Sigmoid colon (tissue), 7 donors: ENCODE measurements around the gene UBAP1. TPM values are rescaled to one million over a fixed set of nuclear protein-coding genes. Genes with fewer than 3 reads are reported as not detected.

Experiments
- DNase-seq: peaks from one replicate; pipeline ENCODE4 v3.0.0-alpha.2; 2019
- H3K27ac ChIP-seq, 4 donors: fragments of 200-600 bp; sonication (generic); one replicate each; pipeline ENCODE4 v1.5.1; 2016 to 2019; ENCODE audit warnings: mild to moderate bottlenecking in 1 of 4
- H3K27me3 ChIP-seq, 3 donors: fragments of 200-600 bp; sonication (generic); one replicate each; pipeline ENCODE4 v1.5.1; 2019; ENCODE audit warnings: mild to moderate bottlenecking in 1 of 3
- H3K36me3 ChIP-seq, 4 donors: fragments of 200-600 bp; sonication (generic); one replicate each; pipeline ENCODE4 v1.5.1; 2016 to 2019
- H3K4me1 ChIP-seq, 4 donors: fragments of 200-600 bp; sonication (generic); one replicate each; pipeline ENCODE4 v1.5.1; 2017 to 2019
- H3K4me3 ChIP-seq, 4 donors: fragments of 200-600 bp; sonication (generic); one replicate each; pipeline ENCODE4 v1.5.1; 2017 to 2019; ENCODE audit warnings: mild to moderate bottlenecking in 2 of 4, moderate library complexity in 1 of 4
- H3K9me3 ChIP-seq, 4 donors: fragments of 200-600 bp in 3 of 4; sonication (generic) in 3 of 4; one replicate each; pipeline versions ENCODE4 v1.5.1 to v1.6.1; 2013 to 2019
- EP300 ChIP-seq, 4 donors: sonication (generic); formaldehyde crosslinking; IDR thresholded peaks; one replicate each; pipeline ENCODE4 v1.6.1; 2017; ENCODE audit warnings: antibody characterized with exemption in 4 of 4
- POLR2A ChIP-seq, 2 donors: fragments of 450-650 bp; IDR thresholded peaks; one replicate each; pipeline ENCODE4 v1.6.1; 2016; ENCODE audit warnings: antibody characterized with exemption in 2 of 2, mild to moderate bottlenecking in 2 of 2, moderate library complexity in 2 of 2
- POLR2AphosphoS5 ChIP-seq, 4 donors: sonication (generic); formaldehyde crosslinking; IDR thresholded peaks; one replicate each; pipeline ENCODE4 v1.6.1; 2017; ENCODE audit warnings: antibody characterized with exemption in 4 of 4
- WGBS, 2 donors: extraction: QIAGEN DNeasy Blood & Tissue Kit; methylation state at CpG; one replicate each; pipeline ENCODE4 v1.1.7; 2013; 5-methylcytosine and 5-hydroxymethylcytosine counted together
- intact Hi-C: fragments of 100-400 bp; cut with DNase I; formaldehyde crosslinking; loops from one replicate; pipeline ENCODE4 v1.15.1; 2023
- polyA plus RNA-seq, 3 donors: library from polyadenylated mRNA; stranded (reverse); fragments of 200-250 nt; gene quantifications; one replicate each; pipeline ENCODE4 v1.2.3, GENCODE V29; 2013
- total RNA-seq, 4 donors: library from RNA; depleted of rRNA; stranded (reverse); fragments of >200 nt; gene quantifications; one replicate each; pipeline ENCODE4 v1.1.0, GENCODE V29; 2016
- TF ChIP-seq, protein P1 (sequence below), 4 experiments: fragments of 450-650 bp in 3 of 4; fragments of 200-600 bp in 1 of 4; IDR thresholded peaks; one replicate each; pipeline ENCODE4 v1.5.1; 2016 to 2019; ENCODE audit warnings: antibody characterized with exemption in 4 of 4, mild to moderate bottlenecking in 3 of 4, moderate library complexity in 2 of 4
- donor health status: healthy with polysubstance abuse.
- donor health status: Bipolar disorder and iron deficiency.
- donor health status: healthy.

UBAP1 gene
- total and polyA plus RNA-seq, 7 donors: 32.8 to 52.7 (median 42.5) TPM

DNA sequence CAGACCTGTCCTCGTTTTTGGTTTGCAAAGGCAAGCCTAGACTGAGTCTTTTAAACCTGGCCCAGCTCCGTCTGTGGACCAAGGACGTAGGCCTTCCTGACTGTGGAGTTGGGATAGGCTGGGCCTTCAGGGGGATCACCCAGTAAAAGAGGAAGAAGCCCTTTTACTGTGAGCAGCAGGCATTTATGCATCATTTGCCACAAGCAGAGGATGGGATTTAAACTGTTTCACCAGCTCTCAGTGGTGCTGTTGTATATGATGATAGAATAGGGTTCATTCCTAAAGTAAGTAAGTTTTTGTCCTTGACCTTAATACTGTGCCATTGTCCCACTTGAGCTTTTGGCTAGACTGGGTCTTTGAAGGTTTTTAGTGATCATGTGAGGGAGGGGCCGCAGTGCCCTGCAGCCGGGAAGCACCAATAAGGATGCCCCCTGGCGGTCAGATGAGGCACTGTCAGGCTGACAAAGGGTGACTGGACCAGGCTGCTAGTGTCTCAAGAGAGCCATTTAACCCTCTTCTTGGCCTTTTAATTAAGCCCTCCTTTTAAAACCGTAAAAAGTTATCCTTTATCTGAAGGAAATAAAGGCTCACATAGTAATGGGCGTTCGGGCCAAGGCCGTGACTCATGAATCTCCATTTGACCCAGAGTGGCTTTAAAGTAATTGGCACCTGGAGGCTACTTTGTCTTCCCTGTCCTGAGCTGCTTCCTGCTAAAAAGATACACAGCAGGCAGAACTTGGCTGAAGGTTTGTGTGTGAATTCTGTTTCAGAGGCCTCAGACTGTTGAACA is 74.0 kb downstream of the UBAP1 start:
- Histone ChIP-seq H3K9me3 (no peaks in the 10 kb centered on the region), H3K4me3 (no peak overlapping the region), H3K4me1 (peaks cover 0 to 54% (median 45%) of the 10 kb centered on the region in 4 donors), H3K27ac (peak overlapping the region; percentile 63 to 84 (median 78)), H3K36me3 (peaks cover 16 to 30% (median 20%) of the 10 kb centered on the region in 4 donors), H3K27me3 (no peaks in the 10 kb centered on the region)
- intact Hi-C loops: loop anchor here (2.0 to 10.0 kb wide), 3 partner anchors 74 to 438 kb away; partner anchors contain the start of genes MYORG, UBAP1 and UBE2R2
- 47 to 65% methylated on average over 10 of the region's 10 CpGs for WGBS, 2 donors
- peak; percentile 80 for DNase-seq
- TF ChIP-seq EP300 (IDR thresholded peaks at IDR 0.05) (no peak), POLR2AphosphoS5 (IDR thresholded peaks at IDR 0.05) (peak in 2 of 4 donors; percentile 30 to 45), POLR2A (IDR thresholded peaks at IDR 0.05) (no peak)
- TF ChIP-seq, protein P1, sequence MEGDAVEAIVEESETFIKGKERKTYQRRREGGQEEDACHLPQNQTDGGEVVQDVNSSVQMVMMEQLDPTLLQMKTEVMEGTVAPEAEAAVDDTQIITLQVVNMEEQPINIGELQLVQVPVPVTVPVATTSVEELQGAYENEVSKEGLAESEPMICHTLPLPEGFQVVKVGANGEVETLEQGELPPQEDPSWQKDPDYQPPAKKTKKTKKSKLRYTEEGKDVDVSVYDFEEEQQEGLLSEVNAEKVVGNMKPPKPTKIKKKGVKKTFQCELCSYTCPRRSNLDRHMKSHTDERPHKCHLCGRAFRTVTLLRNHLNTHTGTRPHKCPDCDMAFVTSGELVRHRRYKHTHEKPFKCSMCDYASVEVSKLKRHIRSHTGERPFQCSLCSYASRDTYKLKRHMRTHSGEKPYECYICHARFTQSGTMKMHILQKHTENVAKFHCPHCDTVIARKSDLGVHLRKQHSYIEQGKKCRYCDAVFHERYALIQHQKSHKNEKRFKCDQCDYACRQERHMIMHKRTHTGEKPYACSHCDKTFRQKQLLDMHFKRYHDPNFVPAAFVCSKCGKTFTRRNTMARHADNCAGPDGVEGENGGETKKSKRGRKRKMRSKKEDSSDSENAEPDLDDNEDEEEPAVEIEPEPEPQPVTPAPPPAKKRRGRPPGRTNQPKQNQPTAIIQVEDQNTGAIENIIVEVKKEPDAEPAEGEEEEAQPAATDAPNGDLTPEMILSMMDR (IDR thresholded peaks at IDR 0.05): peak; percentile 23 to 97 (median 92)

DNA sequence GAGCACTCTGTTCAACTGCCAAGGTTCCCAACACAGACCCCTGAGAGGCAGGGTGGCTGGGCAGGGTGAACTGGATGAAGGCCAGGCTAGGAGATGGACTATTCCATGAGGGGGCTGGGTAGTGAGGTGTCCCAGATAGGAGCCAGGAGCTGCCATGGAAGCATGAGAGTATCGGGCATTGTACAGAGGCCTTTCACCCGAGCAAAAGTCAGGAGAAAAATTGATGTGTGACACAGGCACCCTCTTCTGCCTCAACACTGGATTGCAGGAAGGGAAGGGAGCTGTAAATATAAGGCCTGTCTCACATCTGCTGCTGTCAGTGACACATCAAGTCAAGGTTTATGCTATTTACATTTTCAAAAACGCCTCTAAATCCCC is 74.6 kb downstream of the UBAP1 start:
- WGBS, 2 donors: 72 to 88% methylated on average over 3 of the region's 3 CpGs
- Histone ChIP-seq H3K36me3 (peaks cover 16 to 30% (median 20%) of the 10 kb centered on the region in 4 donors), H3K9me3 (no peaks in the 10 kb centered on the region), H3K4me3 (no peak overlapping the region), H3K4me1 (peaks cover 0 to 49% (median 39%) of the 10 kb centered on the region in 4 donors), H3K27ac (peak overlapping the region; percentile 63 to 84 (median 78)), H3K27me3 (no peaks in the 10 kb centered on the region)
- intact Hi-C loops: loop anchor here (2.0 to 10.0 kb wide), 3 partner anchors 75 to 439 kb away; partner anchors contain the start of genes MYORG, UBAP1 and UBE2R2
- TF ChIP-seq POLR2AphosphoS5 (IDR thresholded peaks at IDR 0.05): peak in 1 of 4 donors; percentile 3
- TF ChIP-seq, protein P1 (IDR thresholded peaks at IDR 0.05): no peak
- DNase-seq: peak; percentile 77

DNA sequence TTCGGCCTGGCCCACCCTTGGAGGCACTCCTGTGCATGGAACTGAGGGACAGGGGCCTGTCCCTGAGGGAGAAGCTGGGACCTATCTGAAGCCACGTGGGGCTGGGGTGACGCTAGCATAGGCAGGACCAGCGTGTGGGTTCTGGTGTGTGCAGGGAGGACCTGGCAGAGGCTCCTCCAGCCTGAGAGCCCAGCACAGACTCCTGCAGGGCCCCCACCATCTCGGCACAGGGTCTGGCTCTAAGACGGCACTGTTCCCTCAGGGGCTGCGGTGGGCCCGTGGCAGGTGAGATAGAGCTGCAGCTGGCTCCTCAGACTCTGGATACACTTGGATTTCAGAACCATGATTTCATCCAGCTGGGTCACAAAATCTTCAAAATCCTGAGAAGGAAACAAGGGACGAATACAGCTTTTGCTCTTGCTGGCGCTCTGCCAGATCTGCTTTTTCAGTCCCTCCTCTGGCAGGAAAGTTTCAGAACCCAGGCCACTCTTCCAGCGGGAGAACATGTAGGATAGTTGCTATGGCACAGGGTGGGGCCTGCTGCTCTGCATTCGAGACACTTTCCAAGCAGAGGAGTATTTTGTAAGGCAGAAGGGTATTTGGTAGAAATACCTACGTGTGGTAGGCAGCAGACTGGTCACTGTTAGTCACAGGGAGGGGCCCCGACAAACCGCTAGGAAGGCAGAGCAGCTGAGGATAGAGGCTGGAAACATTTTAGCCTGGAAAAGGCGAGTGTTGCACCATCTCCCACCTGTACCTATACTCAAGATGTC is 75.5 kb downstream of the UBAP1 start:
- intact Hi-C loops: loop anchor here (1.0 to 10.0 kb wide), 3 partner anchors 123 to 440 kb away; partner anchors contain the start of genes DCAF12, MYORG and UBE2R2

More for the DNA sequence above, 75.5 kb downstream of the UBAP1 start:
- TF ChIP-seq POLR2AphosphoS5 (IDR thresholded peaks at IDR 0.05): peak in 1 of 4 donors; percentile 15
- no peak for TF ChIP-seq EP300 (IDR thresholded peaks at IDR 0.05)
- TF ChIP-seq, protein P1 (IDR thresholded peaks at IDR 0.05): no peak
- no peak for TF ChIP-seq POLR2A (IDR thresholded peaks at IDR 0.05)
- H3K4me1 ChIP-seq: peaks cover 0 to 43% (median 37%) of the 10 kb centered on the region in 4 donors
- peak overlapping the region; percentile 63 to 84 (median 78) for H3K27ac ChIP-seq
- H3K9me3 ChIP-seq: no peaks in the 10 kb centered on the region
- H3K4me3 ChIP-seq: no peak overlapping the region
- WGBS, 2 donors: 85 to 86% methylated on average over 16 of the region's 16 CpGs
- no peaks in the 10 kb centered on the region for H3K27me3 ChIP-seq
- peaks cover 16 to 27% (median 20%) of the 10 kb centered on the region in 4 donors for H3K36me3 ChIP-seq
- DNase-seq: peak; percentile 68
